WTC11 (cell line): ENCODE data around the gene S100A7. TPM values are rescaled to one million over a fixed set of nuclear protein-coding genes. Genes with fewer than 3 reads are reported as not detected.
"Not testable (repeated sequence)": the region's sequence is repeated elsewhere in the genome, so short reads cannot be mapped to it uniquely, and the experiment has no call there.

Experiments used
- ATAC-seq: fragments of 200-7000 bp; cut with Tn5 transposase; 2 replicates; pipeline ENCODE4 v1.10.0; 2021; ENCODE audit warnings: mild to moderate bottlenecking, moderate library complexity
- CTCF ChIA-PET: fragments of 300-600 bp; sonication (Branson Sonifier 250); formaldehyde crosslinking; loops from one replicate; lab custom pipeline; 2021; ENCODE audit warnings: antibody characterized with exemption; lab: Charles Lee
- POLR2A ChIA-PET: fragments of 350-600 bp; sonication (Branson Sonifier 250); formaldehyde crosslinking; loops from one replicate; lab custom pipeline; 2021; ENCODE audit warnings: antibody characterized with exemption; lab: Charles Lee
- DNase-seq: peaks from one replicate; pipeline ENCODE4 v3.0.0; 2021; ENCODE audit warnings: low spot score
- H3K27ac Mint-ChIP-seq: 2 replicates; pipeline ENCODE4 v1.8.0; 2021; ENCODE audit warnings: mixed read lengths
- H3K27me3 Mint-ChIP-seq: 2 replicates; pipeline ENCODE4 v1.8.0; 2021; ENCODE audit warnings: low read depth, mild to moderate bottlenecking, moderate library complexity, mixed read lengths
- H3K36me3 Mint-ChIP-seq: 2 replicates; pipeline ENCODE4 v1.8.0; 2021; ENCODE audit warnings: mixed read lengths
- H3K4me1 Mint-ChIP-seq: 2 replicates; pipeline ENCODE4 v1.8.0; 2022; ENCODE audit warnings: mixed read lengths
- H3K4me3 Mint-ChIP-seq: 2 replicates; pipeline ENCODE4 v1.8.0; 2021; ENCODE audit warnings: mild to moderate bottlenecking, moderate library complexity, mixed read lengths
- H3K9me3 Mint-ChIP-seq: 2 replicates; pipeline ENCODE4 v1.8.0; 2021; ENCODE audit warnings: mixed read lengths
- AFF4 ChIP-seq: sonication (generic); formaldehyde crosslinking; IDR thresholded peaks from 2 replicates; pipeline ENCODE4 v1.8.1; 2023; ENCODE audit warnings: mild to moderate bottlenecking, missing genetic modification reagents, borderline replicate concordance
- CBFB ChIP-seq: sonication (generic); formaldehyde crosslinking; IDR thresholded peaks from 2 replicates; pipeline ENCODE4 v1.8.1; 2022; ENCODE audit warnings: mild to moderate bottlenecking, low read depth, missing genetic modification reagents
- E2F5 ChIP-seq: sonication (generic); formaldehyde crosslinking; IDR thresholded peaks from 2 replicates; pipeline ENCODE4 v1.8.1; 2022; ENCODE audit warnings: mild to moderate bottlenecking, moderate library complexity, missing genetic modification reagents
- ETV6 ChIP-seq: sonication (generic); formaldehyde crosslinking; IDR thresholded peaks from 2 replicates; pipeline ENCODE4 v1.8.1; 2022; ENCODE audit warnings: mild to moderate bottlenecking, missing genetic modification reagents
- IRF2 ChIP-seq: sonication (generic); formaldehyde crosslinking; IDR thresholded peaks from 2 replicates; pipeline ENCODE4 v1.8.0; 2022; ENCODE audit warnings: low read depth, missing genetic modification reagents, borderline replicate concordance
- JUN ChIP-seq: sonication (generic); formaldehyde crosslinking; IDR thresholded peaks from 2 replicates; pipeline ENCODE4 v1.8.0; 2023; ENCODE audit warnings: mild to moderate bottlenecking, missing genetic modification reagents
- KAT7 ChIP-seq: sonication (generic); formaldehyde crosslinking; IDR thresholded peaks from 2 replicates; pipeline ENCODE4 v1.8.1; 2023; ENCODE audit warnings: missing genetic modification reagents, mild to moderate bottlenecking, borderline replicate concordance
- MAX ChIP-seq: sonication (generic); formaldehyde crosslinking; IDR thresholded peaks from 2 replicates; pipeline ENCODE4 v1.8.0; 2022; ENCODE audit warnings: mild to moderate bottlenecking, missing genetic modification reagents
- OVOL2 ChIP-seq: fragments of 250-450 bp; sonication (Bioruptor Pico); IDR thresholded peaks from 2 replicates; pipeline ENCODE4 v1.9.0; 2021; ENCODE audit warnings: mild to moderate bottlenecking, borderline replicate concordance
- STAT6 ChIP-seq: sonication (generic); formaldehyde crosslinking; conservative IDR thresholded peaks from 2 replicates; pipeline ENCODE4 v1.8.1; 2023; ENCODE audit warnings: mild to moderate bottlenecking, low read depth, missing genetic modification reagents, moderate library complexity
- TCF7 ChIP-seq: sonication (generic); formaldehyde crosslinking; IDR thresholded peaks from 2 replicates; pipeline ENCODE4 v1.8.0; 2022; ENCODE audit warnings: mild to moderate bottlenecking, low read depth, missing genetic modification reagents, moderate library complexity
- TEAD1 ChIP-seq: sonication (generic); formaldehyde crosslinking; IDR thresholded peaks from 2 replicates; pipeline ENCODE4 v1.8.0; 2022; ENCODE audit warnings: mild to moderate bottlenecking, missing genetic modification reagents
- TEAD4 ChIP-seq: sonication (generic); formaldehyde crosslinking; IDR thresholded peaks from 2 replicates; pipeline ENCODE4 v1.8.0; 2022; ENCODE audit warnings: mild to moderate bottlenecking, missing genetic modification reagents
- USF2 ChIP-seq: sonication (generic); formaldehyde crosslinking; IDR thresholded peaks from 2 replicates; pipeline ENCODE4 v1.8.1; 2023; ENCODE audit warnings: mild to moderate bottlenecking, missing genetic modification reagents, moderate library complexity
- ZNF121 ChIP-seq: sonication (generic); formaldehyde crosslinking; IDR thresholded peaks from 2 replicates; pipeline ENCODE4 v1.8.0; 2023; ENCODE audit warnings: missing genetic modification reagents
- ZNF532 ChIP-seq: fragments of 250-450 bp; sonication (Bioruptor Pico); IDR thresholded peaks from 2 replicates; pipeline ENCODE4 v1.9.0; 2021; ENCODE audit warnings: mild to moderate bottlenecking, borderline replicate concordance
- total RNA-seq: library from RNA; stranded (reverse); gene quantifications from 3 replicates; pipeline ENCODE4 v1.2.3, GENCODE V29; 2021

The S100A7 gene
- total RNA-seq, 1 experiment from 2014 or later = not detected

- TF ChIP-seq KAT7 (CRISPR knock-in tag) = no peak
- no peak for TF ChIP-seq TEAD1 (CRISPR knock-in tag)
Observed at GRCh38 chr1:153459655-153460054, 796 bp downstream of the S100A7 start (continued).

- no peaks in the 10 kb centered on the region for H3K36me3 Mint-ChIP-seq
- no peaks in the 10 kb centered on the region for H3K4me1 Mint-ChIP-seq
- ATAC-seq = no peak
- CTCF ChIA-PET = interaction anchor here (1.2 kb wide), 1 partner anchor 10 kb away, joined by 5 read pairs; no protein-coding TSS in a partner anchor
- no peak for TF ChIP-seq TCF7 (CRISPR knock-in tag)
- TF ChIP-seq STAT6 (CRISPR knock-in tag) = no peak
- no peak for TF ChIP-seq E2F5
- TF ChIP-seq, all 79 proteins: peak for 0
- Mint-ChIP-seq H3K9me3 (no peaks in the 10 kb centered on the region), H3K27ac (no peak overlapping the region), H3K4me3 (no peak overlapping the region), H3K27me3 (peaks cover 4% of the 10 kb centered on the region)
- no peak for DNase-seq
- POLR2A ChIA-PET = no interaction called here
Observed at GRCh38 chr1:153456396-153456795, 4.1 kb downstream of the S100A7 start.

- H3K36me3 Mint-ChIP-seq, H3K9me3 Mint-ChIP-seq, H3K27me3 Mint-ChIP-seq, POLR2A ChIA-PET, DNase-seq, H3K4me1 Mint-ChIP-seq, H3K27ac Mint-ChIP-seq, ATAC-seq, H3K4me3 Mint-ChIP-seq: not testable (repeated sequence)
- CTCF ChIA-PET = interaction anchor here (0.7 kb wide), 1 partner anchor 100 kb away, joined by 3 read pairs; the partner anchor contains the start of gene PGLYRP4
Observed at GRCh38 chr1:153448851-153449250, 11.6 kb downstream of the S100A7 start.

- no peaks in the 10 kb centered on the region for H3K36me3 Mint-ChIP-seq
- CTCF ChIA-PET = no interaction called here
- POLR2A ChIA-PET = no interaction called here
- no peak for DNase-seq
- ATAC-seq = no peak
- peaks cover 8% of the 10 kb centered on the region for H3K9me3 Mint-ChIP-seq
- no peak overlapping the region for H3K27ac Mint-ChIP-seq
- H3K4me3 Mint-ChIP-seq = no peak overlapping the region
- peaks cover 13% of the 10 kb centered on the region for H3K27me3 Mint-ChIP-seq
- no peaks in the 10 kb centered on the region for H3K4me1 Mint-ChIP-seq
- TF ChIP-seq MAX (no peak), JUN (no peak), IRF2 (CRISPR knock-in tag) (no peak), TEAD4 (CRISPR knock-in tag) (no peak), ZNF532 (CRISPR knock-in tag) (no peak), AFF4 (CRISPR knock-in tag) (no peak), CBFB (CRISPR knock-in tag) (no peak), ETV6 (no peak), OVOL2 (no peak), TEAD1 (CRISPR knock-in tag) (no peak), USF2 (no peak), ZNF121 (CRISPR knock-in tag) (no peak)
Observed at GRCh38 chr1:153447498-153448170, 12.8 kb downstream of the S100A7 start.
